T-cell (primary cell): ENCODE data around the gene ITIH1. TPM values are rescaled to one million over a fixed set of nuclear protein-coding genes. Genes with fewer than 3 reads are reported as not detected.

Experiments
- ATAC-seq, 4 experiments: fragments of 200-7000 bp in 3 of 4; fragments of 150-1000 bp in 1 of 4; cut with Tn5 transposase; replicated peaks in 1 of 4; 1 replicate in 3 of 4; 2 replicates in 1 of 4; pipeline ENCODE4 v1.10.0; 2021; ENCODE audit warnings: moderate library complexity in 3 of 4, mild to moderate bottlenecking in 2 of 4, moderate number of reproducible peaks in 1 of 4
- CTCF ChIA-PET, 2 donors: fragments of 300-600 bp; sonication (Branson Sonifier 250); formaldehyde crosslinking; loops; one replicate each; lab custom pipeline; 2022; ENCODE audit warnings: antibody characterized with exemption in 2 of 2; lab: Charles Lee
- POLR2A ChIA-PET, 2 donors: fragments of 300-600 bp; sonication (Branson Sonifier 250); formaldehyde crosslinking; loops; one replicate each; lab custom pipeline; 2022; ENCODE audit warnings: antibody characterized with exemption in 2 of 2; lab: Charles Lee
- DNase-seq, 35 experiments: peaks; one replicate each; pipeline versions ENCODE4 v3.0.0 to v3.0.0-alpha.2; 2013 to 2023
- H3K27ac ChIP-seq: one replicate; pipeline ENCODE4 v1.5.1; 2013; ENCODE audit warnings: low read length
- H3K27me3 ChIP-seq, 2 experiments: replicated peaks in 1 of 2; 1 replicate in 1 of 2; 2 replicates in 1 of 2; pipeline versions ENCODE4 v1.6.1 to v1.7.0; 2013; ENCODE audit warnings: low read length in 1 of 2, mixed read lengths in 1 of 2; ENCODE audit not compliant: control insufficient read depth in 2 of 2, insufficient read depth in 2 of 2; ENCODE audit errors: extremely low read depth in 1 of 2
- H3K36me3 ChIP-seq, 2 donors: 1 replicate in 1 of 2; 2 replicates in 1 of 2; pipeline versions ENCODE4 v1.6.1 to v1.7.0; 2013; ENCODE audit warnings: low read length in 1 of 2; ENCODE audit not compliant: control insufficient read depth in 2 of 2, insufficient read depth in 1 of 2; ENCODE audit errors: extremely low read depth in 1 of 2
- H3K4me1 ChIP-seq, 2 experiments: 1 replicate in 1 of 2; 2 replicates in 1 of 2; pipeline versions ENCODE4 v1.6.1 to v1.7.0; 2013; ENCODE audit warnings: low read length in 2 of 2, mixed read lengths in 1 of 2; ENCODE audit not compliant: insufficient read depth in 2 of 2, control insufficient read depth in 1 of 2; ENCODE audit errors: extremely low read depth in 1 of 2
- H3K4me3 ChIP-seq, 2 donors: 1 replicate in 1 of 2; 2 replicates in 1 of 2; pipeline versions ENCODE4 v1.5.1 to v1.7.0; 2013; ENCODE audit warnings: mild to moderate bottlenecking in 2 of 2, low read length in 1 of 2, moderate library complexity in 1 of 2; ENCODE audit not compliant: control insufficient read depth in 1 of 2; ENCODE audit errors: extremely low read depth in 1 of 2
- H3K9me3 ChIP-seq: 2 replicates; pipeline ENCODE4 v1.7.0; 2013
- H3K27ac Mint-ChIP-seq, 2 donors: one replicate each; pipeline ENCODE4 v1.8.0; 2020 to 2021; ENCODE audit warnings: mild to moderate bottlenecking in 2 of 2, mixed read lengths in 2 of 2
- H3K27me3 Mint-ChIP-seq, 2 donors: one replicate each; pipeline ENCODE4 v1.8.0; 2021 to 2022; ENCODE audit warnings: mixed read lengths in 2 of 2
- H3K36me3 Mint-ChIP-seq: one replicate; pipeline ENCODE4 v1.8.0; 2021; ENCODE audit warnings: mixed read lengths
- H3K4me1 Mint-ChIP-seq, 3 donors: one replicate each; pipeline ENCODE4 v1.8.0; 2020 to 2022; ENCODE audit warnings: mixed read lengths in 3 of 3, mild to moderate bottlenecking in 1 of 3
- H3K4me3 Mint-ChIP-seq, 3 donors: one replicate each; pipeline ENCODE4 v1.8.0; 2020 to 2022; ENCODE audit warnings: mild to moderate bottlenecking in 3 of 3, mixed read lengths in 3 of 3, moderate library complexity in 3 of 3
- H3K9me3 Mint-ChIP-seq, 3 donors: one replicate each; pipeline ENCODE4 v1.8.0; 2020 to 2022; ENCODE audit warnings: mixed read lengths in 3 of 3
- WGBS: methylation state at CpG from one replicate; pipeline ENCODE4 v1.1.5; 2013; ENCODE audit warnings: missing lambda C conversion rate; ENCODE audit not compliant: insufficient coverage; 5-methylcytosine and 5-hydroxymethylcytosine counted together
- total RNA-seq, 35 experiments: library from RNA in 6 of 35; stranded (reverse) in 6 of 35; fragments of 120-200 nt in 1 of 35; gene quantifications; one replicate each; pipeline versions ENCODE4 v1.2.1 to v1.2.4 and lab custom pipeline; 2013 to 2026

The ITIH1 gene
- total RNA-seq, 5 donors from 2014 or later (not counting 1 experiment from before 2014, with no cell fraction given), result 0.49 to 0.85 TPM; not detected in 3

DNA sequence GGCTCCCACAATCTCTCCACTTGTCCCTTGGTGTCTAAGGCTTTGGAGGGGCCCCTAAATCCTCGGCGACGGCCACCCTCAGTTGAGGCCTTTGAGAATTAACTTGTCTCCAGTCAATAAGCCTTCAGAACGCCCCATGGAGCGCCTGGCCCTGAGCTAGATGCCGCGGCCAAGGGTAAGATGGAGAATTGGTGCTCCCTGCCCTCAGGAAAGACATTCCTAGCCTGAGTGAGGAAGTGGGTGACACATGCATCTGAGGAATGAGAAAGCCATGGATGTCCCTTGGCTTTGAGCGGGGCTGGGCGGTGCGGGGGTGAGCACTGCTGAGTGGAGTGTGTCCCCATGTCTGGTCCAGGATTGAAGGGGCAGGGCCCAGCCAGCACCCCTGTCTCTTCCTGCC, 39.8 kb downstream of the ITIH1 start:
- no peak overlapping the region for H3K4me3 ChIP-seq
- CTCF ChIA-PET, result no interaction called here
- no peaks in the 10 kb centered on the region for H3K9me3 ChIP-seq
- no peak overlapping the region for H3K27ac ChIP-seq
- H3K36me3 ChIP-seq, result no peaks in the 10 kb centered on the region
- no peaks in the 10 kb centered on the region for H3K4me1 ChIP-seq
- no peaks in the 10 kb centered on the region for H3K36me3 Mint-ChIP-seq
- no peaks in the 10 kb centered on the region for H3K4me1 Mint-ChIP-seq
- H3K27me3 ChIP-seq, result no peaks in the 10 kb centered on the region
- no peak for ATAC-seq
- 98% methylated on average over 7 of the region's 10 CpGs for WGBS
- no peak for DNase-seq
- H3K27me3 Mint-ChIP-seq, result no peaks in the 10 kb centered on the region
- POLR2A ChIA-PET, result no interaction called here
- H3K9me3 Mint-ChIP-seq, result no peaks in the 10 kb centered on the region
- H3K4me3 Mint-ChIP-seq, result no peak overlapping the region
- no peak overlapping the region for H3K27ac Mint-ChIP-seq

DNA sequence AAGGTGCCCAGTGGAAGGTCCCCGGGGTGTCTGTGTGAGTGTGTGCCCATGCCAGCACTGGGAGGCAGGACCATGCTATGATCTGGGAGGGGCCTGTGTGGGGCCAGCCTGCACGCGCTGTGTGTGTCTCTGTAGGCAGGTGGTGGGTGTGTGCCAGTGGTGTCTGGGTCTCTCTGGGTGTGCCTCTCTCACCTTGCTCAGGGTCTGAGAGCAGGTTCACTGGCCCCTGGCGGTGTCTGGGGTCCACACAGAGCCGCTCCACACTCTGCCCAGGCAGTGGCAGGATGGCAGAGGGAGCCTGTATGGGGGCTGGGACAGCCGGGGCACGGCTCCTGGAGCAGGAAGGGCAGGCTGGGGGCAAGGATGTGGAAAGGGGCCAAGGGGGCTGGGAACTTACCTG, 40.5 kb downstream of the ITIH1 start:
- POLR2A ChIA-PET, result no interaction called here
- H3K27ac Mint-ChIP-seq, result no peak overlapping the region

DNA sequence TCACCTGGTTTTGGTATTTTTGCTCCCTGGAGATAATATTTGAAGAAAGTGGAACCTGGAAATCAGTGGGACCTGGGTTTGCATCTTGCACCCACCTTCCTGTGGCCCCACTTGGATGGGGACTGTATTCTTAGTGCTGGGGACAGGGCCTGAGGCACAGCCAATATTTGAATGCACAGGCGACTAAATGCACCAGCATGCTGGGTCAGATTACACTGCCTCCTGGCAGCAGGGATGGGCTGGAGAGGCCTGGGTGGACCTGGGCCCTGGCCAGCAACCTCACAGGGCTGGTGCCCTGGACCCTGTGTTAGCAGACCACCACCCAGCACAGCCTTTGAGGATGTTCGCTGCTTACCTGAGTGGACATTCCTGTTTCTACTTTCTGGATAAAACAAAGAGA, 42.5 kb downstream of the ITIH1 start:
- CTCF ChIA-PET, result no interaction called here
- no peaks in the 10 kb centered on the region for H3K27me3 Mint-ChIP-seq
- Histone ChIP-seq H3K4me1 (no peaks in the 10 kb centered on the region), H3K9me3 (no peaks in the 10 kb centered on the region), H3K36me3 (peaks cover 0 to 7% of the 10 kb centered on the region in 2 donors), H3K27me3 (no peaks in the 10 kb centered on the region), H3K4me3 (no peak overlapping the region), H3K27ac (no peak overlapping the region)
- no peaks in the 10 kb centered on the region for H3K4me1 Mint-ChIP-seq
- DNase-seq (no peak), ATAC-seq (no peak)
- no peak overlapping the region for H3K27ac Mint-ChIP-seq
- 100% methylated on average over 1 of the region's 2 CpGs for WGBS
- POLR2A ChIA-PET, result no interaction called here
- H3K36me3 Mint-ChIP-seq, result peaks cover 4% of the 10 kb centered on the region
- no peaks in the 10 kb centered on the region for H3K9me3 Mint-ChIP-seq
- H3K4me3 Mint-ChIP-seq, result no peak overlapping the region

More for the DNA sequence above, 40.5 kb downstream of the ITIH1 start:
- no peaks in the 10 kb centered on the region for H3K27me3 Mint-ChIP-seq
- Histone ChIP-seq H3K27me3 (no peaks in the 10 kb centered on the region), H3K27ac (no peak overlapping the region), H3K4me3 (no peak overlapping the region), H3K9me3 (no peaks in the 10 kb centered on the region), H3K4me1 (no peaks in the 10 kb centered on the region), H3K36me3 (no peaks in the 10 kb centered on the region)
- H3K4me3 Mint-ChIP-seq, result no peak overlapping the region
- no peaks in the 10 kb centered on the region for H3K36me3 Mint-ChIP-seq
- CTCF ChIA-PET, result no interaction called here
- WGBS, result 89% methylated on average over 6 of the region's 7 CpGs
- DNase-seq (no peak), ATAC-seq (no peak)
- H3K9me3 Mint-ChIP-seq, result no peaks in the 10 kb centered on the region
- no peaks in the 10 kb centered on the region for H3K4me1 Mint-ChIP-seq

DNA sequence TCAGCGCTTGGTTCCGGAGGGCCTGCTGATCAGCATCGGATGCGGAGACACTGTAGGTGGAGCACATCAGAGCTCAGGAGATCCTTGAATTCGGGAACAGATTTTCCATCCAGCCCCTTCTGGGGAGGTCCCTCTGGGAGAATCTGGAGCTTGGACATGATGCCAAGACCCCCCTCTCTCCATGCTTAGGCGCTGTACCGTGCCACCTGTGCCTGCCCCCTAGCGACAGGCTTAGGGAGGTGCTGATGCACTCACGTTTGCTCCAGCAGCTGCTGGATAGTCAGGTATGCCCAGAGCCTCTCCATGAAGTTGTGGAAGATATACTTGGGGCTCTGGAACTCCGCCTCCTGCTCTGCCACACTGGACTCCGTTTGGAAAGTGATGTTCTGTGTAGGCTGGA, 43.3 kb downstream of the ITIH1 start:
- H3K36me3 Mint-ChIP-seq, result peaks cover 8% of the 10 kb centered on the region
- no peak for ATAC-seq
- Histone ChIP-seq H3K36me3 (peaks cover 0 to 7% of the 10 kb centered on the region in 2 donors), H3K4me3 (no peak overlapping the region), H3K4me1 (no peaks in the 10 kb centered on the region), H3K27ac (no peak overlapping the region), H3K27me3 (no peaks in the 10 kb centered on the region), H3K9me3 (no peaks in the 10 kb centered on the region)
- CTCF ChIA-PET, result interaction anchor here in 1 of 2 donors (0.5 kb wide), 1 partner anchor 62 kb away, joined by 5 read pairs; no protein-coding TSS in a partner anchor
- no peak overlapping the region for H3K27ac Mint-ChIP-seq
- H3K4me3 Mint-ChIP-seq, result no peak overlapping the region
- no peaks in the 10 kb centered on the region for H3K4me1 Mint-ChIP-seq
- no peaks in the 10 kb centered on the region for H3K27me3 Mint-ChIP-seq
- POLR2A ChIA-PET, result interaction anchor here in 1 of 2 donors (0.6 kb wide), 1 partner anchor 67 kb away, joined by 7 read pairs; no protein-coding TSS in a partner anchor
- DNase-seq, result peak in 6 of 35 experiments; percentile 5 to 31 (median 14)
- no peaks in the 10 kb centered on the region for H3K9me3 Mint-ChIP-seq
- WGBS, result 70% methylated on average over 6 of the region's 11 CpGs

DNA sequence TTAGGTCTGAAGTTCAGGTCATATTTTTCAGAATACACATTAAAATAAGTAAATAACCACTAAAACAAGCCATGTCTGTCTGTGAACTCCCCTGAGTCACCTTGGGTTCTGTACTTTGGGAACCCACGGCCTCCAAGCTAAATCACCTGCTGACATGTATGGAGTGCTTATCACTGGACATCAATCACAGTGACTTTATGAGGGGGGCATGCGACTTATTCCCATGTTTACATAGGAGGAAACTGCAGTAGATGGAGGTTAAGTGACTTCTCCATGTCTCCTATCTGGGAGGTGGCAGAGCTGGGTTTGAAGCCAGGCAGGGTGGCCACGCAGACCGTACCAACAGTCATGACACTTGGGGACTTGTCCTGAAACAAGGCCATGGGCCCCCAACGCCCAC, 45.0 kb downstream of the ITIH1 start:
- no peak overlapping the region for H3K4me3 ChIP-seq
- no peaks in the 10 kb centered on the region for H3K9me3 ChIP-seq
- 90% methylated on average over 3 of the region's 5 CpGs for WGBS
- no peaks in the 10 kb centered on the region for H3K9me3 Mint-ChIP-seq
- H3K36me3 Mint-ChIP-seq, result peaks cover 8% of the 10 kb centered on the region
- CTCF ChIA-PET, result no interaction called here
- no peaks in the 10 kb centered on the region for H3K4me1 ChIP-seq
- H3K27ac Mint-ChIP-seq, result no peak overlapping the region
- peaks cover 0 to 7% of the 10 kb centered on the region in 2 donors for H3K36me3 ChIP-seq
- no peaks in the 10 kb centered on the region for H3K27me3 ChIP-seq
- H3K27ac ChIP-seq, result no peak overlapping the region
- no peaks in the 10 kb centered on the region for H3K27me3 Mint-ChIP-seq
- no peak overlapping the region for H3K4me3 Mint-ChIP-seq
- no peak for ATAC-seq
- POLR2A ChIA-PET, result no interaction called here
- H3K4me1 Mint-ChIP-seq, result no peaks in the 10 kb centered on the region
- DNase-seq, result no peak

DNA sequence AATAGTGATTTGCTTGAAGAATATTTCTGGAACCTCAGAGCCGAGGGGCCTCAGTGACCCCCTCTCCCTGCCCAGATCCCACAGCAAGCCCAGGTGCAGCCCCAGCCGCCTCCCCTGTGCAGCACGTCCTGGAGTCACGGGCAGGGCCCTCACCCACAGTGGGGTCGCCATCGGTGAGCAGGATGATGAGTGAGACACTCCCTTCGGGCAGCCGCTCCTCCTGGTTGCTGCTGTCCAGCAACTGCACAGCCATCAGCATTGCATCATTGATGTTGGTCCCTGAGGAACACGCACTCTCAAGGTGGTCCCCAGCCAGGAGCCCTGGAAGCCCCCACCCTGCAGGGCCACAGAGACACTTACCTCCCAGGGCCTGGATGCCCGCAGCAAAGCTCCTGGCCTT, 46.6 kb downstream of the ITIH1 start:
- Histone ChIP-seq H3K27me3 (no peaks in the 10 kb centered on the region), H3K4me3 (no peak overlapping the region), H3K4me1 (no peaks in the 10 kb centered on the region), H3K36me3 (peaks cover 0 to 7% of the 10 kb centered on the region in 2 donors), H3K9me3 (no peaks in the 10 kb centered on the region), H3K27ac (no peak overlapping the region)
- CTCF ChIA-PET, result no interaction called here
- Mint-ChIP-seq H3K36me3 (peaks cover 8% of the 10 kb centered on the region), H3K9me3 (no peaks in the 10 kb centered on the region), H3K4me3 (no peak overlapping the region), H3K27ac (no peak overlapping the region), H3K4me1 (no peaks in the 10 kb centered on the region), H3K27me3 (no peaks in the 10 kb centered on the region)
- DNase-seq (no peak), ATAC-seq (no peak)
- POLR2A ChIA-PET, result no interaction called here
- 97% methylated on average over 10 of the region's 10 CpGs for WGBS

DNA sequence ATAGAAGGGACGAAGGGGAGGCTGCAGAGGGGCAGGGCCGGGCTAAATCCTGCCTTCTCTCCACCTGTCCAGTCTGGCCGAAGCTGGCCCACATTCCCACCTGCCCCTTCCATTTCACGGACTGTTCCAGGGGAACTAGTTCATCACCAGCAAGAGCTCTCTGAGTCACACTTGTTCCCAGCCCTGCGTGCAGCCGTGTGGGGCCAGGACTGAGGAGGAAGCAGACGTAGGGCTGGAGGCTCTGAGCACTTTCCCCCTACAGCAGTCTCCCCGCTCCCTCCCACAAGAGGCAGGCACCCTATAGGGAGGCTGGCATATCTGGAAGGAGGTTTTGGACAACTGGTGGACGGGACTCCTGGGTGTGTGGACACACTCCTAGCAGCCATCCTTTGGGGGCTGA, 50.0 kb downstream of the ITIH1 start:
- POLR2A ChIA-PET, result no interaction called here
- ATAC-seq, result no peak
- H3K4me3 ChIP-seq, result no peak overlapping the region

More for the DNA sequence above, 50.0 kb downstream of the ITIH1 start:
- no peak for DNase-seq
- H3K36me3 ChIP-seq, result peaks cover 0 to 7% of the 10 kb centered on the region in 2 donors
- no peak overlapping the region for H3K27ac ChIP-seq
- CTCF ChIA-PET, result no interaction called here
- WGBS, result 78% methylated on average over 1 of the region's 9 CpGs
- H3K27ac Mint-ChIP-seq, result no peak overlapping the region
- no peaks in the 10 kb centered on the region for H3K27me3 ChIP-seq
- no peak overlapping the region for H3K4me3 Mint-ChIP-seq
- no peaks in the 10 kb centered on the region for H3K27me3 Mint-ChIP-seq
- H3K36me3 Mint-ChIP-seq, result peaks cover 10% of the 10 kb centered on the region
- H3K9me3 Mint-ChIP-seq, result no peaks in the 10 kb centered on the region
- no peaks in the 10 kb centered on the region for H3K9me3 ChIP-seq
- no peaks in the 10 kb centered on the region for H3K4me1 ChIP-seq
- H3K4me1 Mint-ChIP-seq, result no peaks in the 10 kb centered on the region
